ENCODE data around the gene GPR156.

GPR156 gene

GRCh38 chr3:120119846-120120510 lies 165.0 kb downstream of the GPR156 start:
- DNase-seq (ENCODE audit: low read depth) = no peak
